A549 (cell line): ENCODE measurements around the gene ZCCHC17.

Experiments used
- CEBPB ChIP-seq, 2 experiments: fragments of >200 bp in 1 of 2; sonication (Bioruptor Twin) in 1 of 2; formaldehyde crosslinking in 1 of 2; IDR thresholded peaks; 2 replicates each; pipeline ENCODE4 v1.6.1; 2012 to 2016
- EP300 ChIP-seq, 2 experiments: fragments of >200 bp; sonication (Bioruptor Twin); formaldehyde crosslinking; IDR thresholded peaks; 2 replicates in 1 of 2; 3 replicates in 1 of 2; pipeline ENCODE4 v1.6.1; 2016 to 2017
- FOSB ChIP-seq: fragments of 250-450 bp; sonication (Bioruptor Pico); IDR thresholded peaks from 2 replicates; pipeline ENCODE4 v1.5.0; 2020; ENCODE audit warnings: mild to moderate bottlenecking, moderate library complexity
- HOXB5 ChIP-seq: fragments of 250-450 bp; sonication (Bioruptor Pico); IDR thresholded peaks from 2 replicates; pipeline ENCODE4 v1.5.0; 2020; ENCODE audit warnings: mild to moderate bottlenecking, moderate library complexity
- JUNB ChIP-seq: fragments of >200 bp; sonication (Bioruptor Twin); formaldehyde crosslinking; IDR thresholded peaks from 2 replicates; pipeline ENCODE4 v1.6.1; 2016
- NPAS2 ChIP-seq: fragments of 250-450 bp; sonication (Bioruptor Pico); IDR thresholded peaks from 2 replicates; pipeline ENCODE4 v1.8.0; 2022; ENCODE audit warnings: mild to moderate bottlenecking, moderate library complexity, borderline replicate concordance
- POLR2A ChIP-seq: IDR thresholded peaks from 2 replicates; pipeline ENCODE4 v1.6.1; 2012; ENCODE audit warnings: mild to moderate bottlenecking, low read length
- RAD21 ChIP-seq, 2 experiments: fragments of >200 bp in 1 of 2; sonication (Bioruptor Twin) in 1 of 2; formaldehyde crosslinking in 1 of 2; IDR thresholded peaks in 1 of 2; conservative IDR thresholded peaks in 1 of 2; 2 replicates in 1 of 2; 3 replicates in 1 of 2; pipeline ENCODE4 v1.6.1; 2012 to 2018; ENCODE audit warnings: inconsistent platforms in 1 of 2
- REST ChIP-seq: fragments of 200-600 bp; sonication (generic); IDR thresholded peaks from 2 replicates; pipeline ENCODE4 v1.6.1; 2016; ENCODE audit warnings: antibody characterized with exemption, mild to moderate bottlenecking, moderate library complexity
- TF ChIP-seq, protein P1 (sequence below): IDR thresholded peaks from 2 replicates; pipeline ENCODE4 v1.6.1; 2012
- TF ChIP-seq, protein P2 (sequence below): fragments of >200 bp; sonication (Bioruptor Twin); formaldehyde crosslinking; IDR thresholded peaks from 3 replicates; pipeline ENCODE4 v1.5.1; 2016

- TF ChIP-seq EP300 (IDR thresholded peaks at IDR 0.05): no peak
- TF ChIP-seq HOXB5 (CRISPR knock-in tag): no peak
- TF ChIP-seq RAD21 (conservative IDR thresholded peaks at IDR 0.05 in 1 of 2, IDR thresholded peaks at IDR 0.05 in 1 of 2): no peak
- no peak for TF ChIP-seq REST
- no peak for TF ChIP-seq CEBPB (IDR thresholded peaks at IDR 0.05)
- TF ChIP-seq JUNB: no peak
- TF ChIP-seq, protein P1, sequence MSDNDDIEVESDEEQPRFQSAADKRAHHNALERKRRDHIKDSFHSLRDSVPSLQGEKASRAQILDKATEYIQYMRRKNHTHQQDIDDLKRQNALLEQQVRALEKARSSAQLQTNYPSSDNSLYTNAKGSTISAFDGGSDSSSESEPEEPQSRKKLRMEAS: no peak
- TF ChIP-seq POLR2A: no peak
- TF ChIP-seq, protein P2, sequence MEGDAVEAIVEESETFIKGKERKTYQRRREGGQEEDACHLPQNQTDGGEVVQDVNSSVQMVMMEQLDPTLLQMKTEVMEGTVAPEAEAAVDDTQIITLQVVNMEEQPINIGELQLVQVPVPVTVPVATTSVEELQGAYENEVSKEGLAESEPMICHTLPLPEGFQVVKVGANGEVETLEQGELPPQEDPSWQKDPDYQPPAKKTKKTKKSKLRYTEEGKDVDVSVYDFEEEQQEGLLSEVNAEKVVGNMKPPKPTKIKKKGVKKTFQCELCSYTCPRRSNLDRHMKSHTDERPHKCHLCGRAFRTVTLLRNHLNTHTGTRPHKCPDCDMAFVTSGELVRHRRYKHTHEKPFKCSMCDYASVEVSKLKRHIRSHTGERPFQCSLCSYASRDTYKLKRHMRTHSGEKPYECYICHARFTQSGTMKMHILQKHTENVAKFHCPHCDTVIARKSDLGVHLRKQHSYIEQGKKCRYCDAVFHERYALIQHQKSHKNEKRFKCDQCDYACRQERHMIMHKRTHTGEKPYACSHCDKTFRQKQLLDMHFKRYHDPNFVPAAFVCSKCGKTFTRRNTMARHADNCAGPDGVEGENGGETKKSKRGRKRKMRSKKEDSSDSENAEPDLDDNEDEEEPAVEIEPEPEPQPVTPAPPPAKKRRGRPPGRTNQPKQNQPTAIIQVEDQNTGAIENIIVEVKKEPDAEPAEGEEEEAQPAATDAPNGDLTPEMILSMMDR: no peak
- no peak for TF ChIP-seq FOSB (CRISPR knock-in tag)
- TF ChIP-seq NPAS2 (CRISPR knock-in tag): no peak
Measured at GRCh38 chr1:31410871-31411270, 114.0 kb downstream of the ZCCHC17 start.
